ENCODE measurements around the gene CRIP2.

The CRIP2 gene

GRCh38 chr14:105492971-105493871 lies 18.6 kb downstream of the CRIP2 start:
- TF ChIP-seq CTCF (IDR thresholded peaks at IDR 0.05) = no peak
- Histone ChIP-seq H3K27me3 (peaks cover 8% of the 10 kb centered on the region), H3K4me3 (ENCODE audit: low read depth in 1 of 2, low read length in 1 of 2) (no peak overlapping the region), H3K4me1 (ENCODE audit: control insufficient read depth in 1 of 2, insufficient read depth in 1 of 2, low read depth in 1 of 2, low read length in 1 of 2) (peaks cover 20 to 27% of the 10 kb centered on the region in 2 experiments), H3K9me3 (no peaks in the 10 kb centered on the region), H3K36me3 (peaks cover 8% of the 10 kb centered on the region), H3K27ac (no peak overlapping the region)

GRCh38 chr14:105493921-105494605 lies 19.4 kb downstream of the CRIP2 start:
- TF ChIP-seq CTCF (IDR thresholded peaks at IDR 0.05) = no peak
- Histone ChIP-seq H3K27ac (no peak overlapping the region), H3K4me3 (ENCODE audit: low read depth in 1 of 2, low read length in 1 of 2) (no peak overlapping the region), H3K4me1 (ENCODE audit: control insufficient read depth in 1 of 2, insufficient read depth in 1 of 2, low read depth in 1 of 2, low read length in 1 of 2) (peaks cover 19 to 20% of the 10 kb centered on the region in 2 experiments), H3K27me3 (no peaks in the 10 kb centered on the region), H3K9me3 (no peaks in the 10 kb centered on the region), H3K36me3 (peaks cover 16% of the 10 kb centered on the region)

GRCh38 chr14:105494606-105494929 lies 19.9 kb downstream of the CRIP2 start:
- no peaks in the 10 kb centered on the region for H3K9me3 ChIP-seq
- H3K4me3 ChIP-seq (ENCODE audit: low read depth in 1 of 2, low read length in 1 of 2) = no peak overlapping the region
- H3K27me3 ChIP-seq = no peaks in the 10 kb centered on the region
- no peak overlapping the region for H3K27ac ChIP-seq
- H3K4me1 ChIP-seq (ENCODE audit: control insufficient read depth in 1 of 2, insufficient read depth in 1 of 2, low read depth in 1 of 2, low read length in 1 of 2) = peaks cover 14 to 15% of the 10 kb centered on the region in 2 experiments
- H3K36me3 ChIP-seq = peaks cover 18% of the 10 kb centered on the region
- no peak for TF ChIP-seq CTCF (IDR thresholded peaks at IDR 0.05)

- Histone ChIP-seq H3K27me3 (no peaks in the 10 kb centered on the region), H3K4me1 (ENCODE audit: control insufficient read depth in 1 of 2, insufficient read depth in 1 of 2, low read depth in 1 of 2, low read length in 1 of 2) (peaks cover 7 to 8% of the 10 kb centered on the region in 2 experiments), H3K36me3 (peaks cover 18% of the 10 kb centered on the region), H3K27ac (no peak overlapping the region), H3K4me3 (ENCODE audit: low read depth in 1 of 2, low read length in 1 of 2) (no peak overlapping the region), H3K9me3 (no peaks in the 10 kb centered on the region)
- TF ChIP-seq CTCF (IDR thresholded peaks at IDR 0.05) = no peak
These were observed 20.7 kb downstream of the CRIP2 start for GRCh38 chr14:105495101-105495989.
